GM12878 (cell line): ENCODE measurements around the gene GTSF1L. TPM values are rescaled to one million over a fixed set of nuclear protein-coding genes. Genes with fewer than 3 reads are reported as not detected.

Experiments
- polyA plus RNA-seq, 11 experiments: library from polyadenylated mRNA; depleted of rRNA in 4 of 11; unstranded in 6 of 11; stranded (reverse) in 5 of 11; fragments of >200 nt; fragmentation: Nextera tagmentation in 4 of 11; fragmentation: Illumina TruSeq in 1 of 11; extraction: Ambion mirVana in 4 of 11; extraction: Trizol in 1 of 11; gene quantifications; 1 replicate in 1 of 11; 2 replicates in 10 of 11; pipeline versions ENCODE4 v1.2.1 to v1.2.3, GENCODE V29; 2011 to 2016; ENCODE audit warnings: inconsistent platforms in 2 of 11, missing spikeins in 2 of 11, low read depth in 1 of 11
- total RNA-seq, 4 experiments: library from RNA; depleted of rRNA in 3 of 4; stranded (reverse); fragments of >200 nt in 3 of 4; fragmentation: Illumina TruSeq in 1 of 4; extraction: Trizol in 1 of 4; gene quantifications; 2 replicates each; pipeline versions ENCODE4 v1.2.1 to v1.2.3, GENCODE V29; 2013 to 2021

GTSF1L gene
- total and polyA plus RNA-seq, 10 of the 15 experiments (the other 5 are each of a cell fraction or from before 2014, with no cell fraction given): 0.56 to 2.4 (median 1.3) TPM

Other genes starting within 250 kb of the GTSF1L start
- 4.3 and 4.7 TPM in 2 replicates for gene L3MBTL1, start 219.3 kb downstream of the GTSF1L start, total RNA-seq (2014; rRNA removed)
- 3.8 and 4.0 TPM in 2 replicates for gene L3MBTL1, start 219.3 kb downstream of the GTSF1L start, total RNA-seq (2014; rRNA removed; fragmentation: Illumina TruSeq; extraction: Trizol)
- 5.6 and 6.6 TPM in 2 replicates for gene L3MBTL1, start 219.3 kb downstream of the GTSF1L start, total RNA-seq (2021)
- 5.8 and 6.5 TPM in 2 replicates for gene L3MBTL1, start 219.3 kb downstream of the GTSF1L start, polyA plus RNA-seq (2011; rRNA removed)
- gene L3MBTL1, start 219.3 kb downstream of the GTSF1L start, polyA plus RNA-seq (2014; fragmentation: Illumina TruSeq; extraction: Trizol): 3.5 and 4.0 TPM in 2 replicates
- gene L3MBTL1, start 219.3 kb downstream of the GTSF1L start, polyA plus RNA-seq (2014; fragmentation: Nextera tagmentation; extraction: Ambion mirVana): under 1 TPM; 0.56 to 0.77 TPM
- 5.4 and 6.0 TPM in 2 replicates for gene L3MBTL1, start 219.3 kb downstream of the GTSF1L start, polyA plus RNA-seq (2014; rRNA removed)
- gene L3MBTL1, start 219.3 kb downstream of the GTSF1L start, polyA plus RNA-seq (2016; fragmentation: Nextera tagmentation; extraction: Ambion mirVana): 1 to 10 TPM; 2.7 to 3.9 TPM
- gene SGK2, start 168.0 kb downstream of the GTSF1L start, total RNA-seq (2014; rRNA removed): 0.11 and 0.96 TPM in 2 replicates
- gene SGK2, start 168.0 kb downstream of the GTSF1L start, total RNA-seq (2014; rRNA removed; fragmentation: Illumina TruSeq; extraction: Trizol): 0.13 and 0.23 TPM in 2 replicates
- gene SGK2, start 168.0 kb downstream of the GTSF1L start, total RNA-seq (2021): 0.31 TPM in 1 of 2 replicates, not detected in the other
- 0.43 and 0.48 TPM in 2 replicates for gene SGK2, start 168.0 kb downstream of the GTSF1L start, polyA plus RNA-seq (2011; rRNA removed)
- 0.22 TPM in 1 of 2 replicates, not detected in the other for gene SGK2, start 168.0 kb downstream of the GTSF1L start, polyA plus RNA-seq (2014; fragmentation: Illumina TruSeq; extraction: Trizol)
- gene SGK2, start 168.0 kb downstream of the GTSF1L start, polyA plus RNA-seq (2014; fragmentation: Nextera tagmentation; extraction: Ambion mirVana): under 1 TPM in 1 of 2 experiments, not detected in 1; 0.04 TPM
- 0.10 and 0.49 TPM in 2 replicates for gene SGK2, start 168.0 kb downstream of the GTSF1L start, polyA plus RNA-seq (2014; rRNA removed)
- not detected for gene SGK2, start 168.0 kb downstream of the GTSF1L start, polyA plus RNA-seq (2016; fragmentation: Nextera tagmentation; extraction: Ambion mirVana)
- 22.5 and 22.7 TPM in 2 replicates for gene IFT52, start 136.1 kb downstream of the GTSF1L start, total RNA-seq (2014; rRNA removed)
- 23.3 and 26.0 TPM in 2 replicates for gene IFT52, start 136.1 kb downstream of the GTSF1L start, total RNA-seq (2014; rRNA removed; fragmentation: Illumina TruSeq; extraction: Trizol)
- gene IFT52, start 136.1 kb downstream of the GTSF1L start, total RNA-seq (2021): 21.2 and 21.9 TPM in 2 replicates
- gene IFT52, start 136.1 kb downstream of the GTSF1L start, polyA plus RNA-seq (2011; rRNA removed): 27.0 and 28.6 TPM in 2 replicates
- 25.3 and 27.0 TPM in 2 replicates for gene IFT52, start 136.1 kb downstream of the GTSF1L start, polyA plus RNA-seq (2014; fragmentation: Illumina TruSeq; extraction: Trizol)
- gene IFT52, start 136.1 kb downstream of the GTSF1L start, polyA plus RNA-seq (2014; fragmentation: Nextera tagmentation; extraction: Ambion mirVana): 10 to 100 TPM; 26.7 to 28.2 TPM
- 17.4 and 18.1 TPM in 2 replicates for gene IFT52, start 136.1 kb downstream of the GTSF1L start, polyA plus RNA-seq (2014; rRNA removed)
- gene IFT52, start 136.1 kb downstream of the GTSF1L start, polyA plus RNA-seq (2016; fragmentation: Nextera tagmentation; extraction: Ambion mirVana): 10 to 100 TPM; 30.4 to 30.5 TPM
- 108 and 138 TPM in 2 replicates for gene MYBL2, start 59.9 kb downstream of the GTSF1L start, total RNA-seq (2014; rRNA removed)
- gene MYBL2, start 59.9 kb downstream of the GTSF1L start, total RNA-seq (2014; rRNA removed; fragmentation: Illumina TruSeq; extraction: Trizol): 50.0 and 63.4 TPM in 2 replicates
- 175 and 184 TPM in 2 replicates for gene MYBL2, start 59.9 kb downstream of the GTSF1L start, total RNA-seq (2021)
- 15.5 and 30.7 TPM in 2 replicates for gene MYBL2, start 59.9 kb downstream of the GTSF1L start, polyA plus RNA-seq (2011; rRNA removed)
- gene MYBL2, start 59.9 kb downstream of the GTSF1L start, polyA plus RNA-seq (2014; fragmentation: Illumina TruSeq; extraction: Trizol): 54.2 and 122 TPM in 2 replicates
- 10 to 100 TPM in 1 of 2 experiments, 1 to 10 TPM in 1; 4.5 to 10.3 TPM for gene MYBL2, start 59.9 kb downstream of the GTSF1L start, polyA plus RNA-seq (2014; fragmentation: Nextera tagmentation; extraction: Ambion mirVana)
- 85.1 and 106 TPM in 2 replicates for gene MYBL2, start 59.9 kb downstream of the GTSF1L start, polyA plus RNA-seq (2014; rRNA removed)
- gene MYBL2, start 59.9 kb downstream of the GTSF1L start, polyA plus RNA-seq (2016; fragmentation: Nextera tagmentation; extraction: Ambion mirVana): 100 to 1,000 TPM in 1 of 2 experiments, 10 to 100 TPM in 1; 44.1 to 213 TPM
- 8.0 and 8.5 TPM in 2 replicates for gene TOX2, start 187.8 kb upstream of the GTSF1L start, total RNA-seq (2014; rRNA removed)
- 3.1 and 3.9 TPM in 2 replicates for gene TOX2, start 187.8 kb upstream of the GTSF1L start, total RNA-seq (2014; rRNA removed; fragmentation: Illumina TruSeq; extraction: Trizol)
- 40.5 and 40.6 TPM in 2 replicates for gene TOX2, start 187.8 kb upstream of the GTSF1L start, total RNA-seq (2021)
- gene TOX2, start 187.8 kb upstream of the GTSF1L start, polyA plus RNA-seq (2011; rRNA removed): 4.7 and 6.8 TPM in 2 replicates
- 6.5 and 14.9 TPM in 2 replicates for gene TOX2, start 187.8 kb upstream of the GTSF1L start, polyA plus RNA-seq (2014; fragmentation: Illumina TruSeq; extraction: Trizol)
- 1 to 10 TPM; 2.6 to 6.2 TPM for gene TOX2, start 187.8 kb upstream of the GTSF1L start, polyA plus RNA-seq (2014; fragmentation: Nextera tagmentation; extraction: Ambion mirVana)
- 16.5 and 21.9 TPM in 2 replicates for gene TOX2, start 187.8 kb upstream of the GTSF1L start, polyA plus RNA-seq (2014; rRNA removed)
- 10 to 100 TPM in 1 of 2 experiments, 1 to 10 TPM in 1; 7.3 to 23.8 TPM for gene TOX2, start 187.8 kb upstream of the GTSF1L start, polyA plus RNA-seq (2016; fragmentation: Nextera tagmentation; extraction: Ambion mirVana)